Activated CD4-positive, alpha-beta T cell treated with anti-CD3 and anti-CD28 coated beads, Interleukin-10, Interleukin-2, amounts not matched to agents 100 ng/mL and 50 ng/mL, durations not matched to agents 16 hours and 8 hours (primary cell): Measurements from ENCODE around the gene TOM1L2.

ENCODE experiments used
- DNase-seq: peaks from one replicate; pipeline ENCODE4 v3.0.0-alpha.2; 2020

TOM1L2 gene

GRCh38 chr17:17893801-17894644, 78.2 kb downstream of the TOM1L2 start:
- no peak for DNase-seq

DNA sequence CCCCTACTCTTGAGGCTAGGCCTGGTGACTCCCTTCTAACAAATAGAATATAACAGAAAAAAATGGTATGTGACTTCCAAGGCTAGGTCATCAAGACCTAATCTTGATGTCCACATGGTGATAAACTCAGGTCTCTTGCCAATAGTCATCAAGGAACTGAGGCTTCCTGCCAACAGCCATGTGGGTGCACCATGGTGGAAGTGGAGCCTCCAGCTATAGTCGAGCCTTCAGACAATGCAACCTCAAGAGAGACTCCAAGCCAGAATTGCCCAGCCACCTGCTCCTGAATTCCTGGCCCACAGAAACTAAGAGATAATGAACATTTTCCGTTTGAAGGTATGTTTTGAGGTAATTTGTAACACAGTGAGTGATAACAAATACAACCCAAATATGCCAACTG, 79.5 kb downstream of the TOM1L2 start:
- no peak for DNase-seq

DNA sequence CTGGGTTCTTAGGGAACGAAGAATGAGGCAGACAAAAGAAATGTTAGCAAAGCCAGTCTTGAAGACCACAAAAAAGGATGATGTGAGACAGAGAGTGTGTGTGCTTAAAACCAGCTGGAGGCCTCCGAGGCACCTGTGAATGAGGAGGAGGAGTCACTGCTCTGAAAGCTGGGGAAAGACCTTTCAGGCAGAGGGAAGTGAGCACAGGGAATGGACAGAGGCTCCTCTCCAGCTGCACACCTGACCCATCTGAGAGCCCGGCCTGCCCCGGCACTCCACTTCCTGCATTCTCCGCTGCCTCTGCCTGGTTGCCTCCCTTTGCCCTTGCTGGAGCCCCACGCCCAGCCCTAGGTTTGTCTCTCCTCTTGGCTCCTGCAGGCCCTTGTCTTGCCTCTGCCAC, 80.2 kb downstream of the TOM1L2 start:
- no peak for DNase-seq

- peak; percentile 45 for DNase-seq
Measured at GRCh38 chr17:17890773-17891759, 81.1 kb downstream of the TOM1L2 start.

GRCh38 chr17:17889922-17890321, 82.3 kb downstream of the TOM1L2 start:
- DNase-seq: no peak

GRCh38 chr17:17888821-17889220, 83.4 kb downstream of the TOM1L2 start:
- DNase-seq: no peak

GRCh38 chr17:17888371-17888770, 83.8 kb downstream of the TOM1L2 start:
- no peak for DNase-seq

DNA sequence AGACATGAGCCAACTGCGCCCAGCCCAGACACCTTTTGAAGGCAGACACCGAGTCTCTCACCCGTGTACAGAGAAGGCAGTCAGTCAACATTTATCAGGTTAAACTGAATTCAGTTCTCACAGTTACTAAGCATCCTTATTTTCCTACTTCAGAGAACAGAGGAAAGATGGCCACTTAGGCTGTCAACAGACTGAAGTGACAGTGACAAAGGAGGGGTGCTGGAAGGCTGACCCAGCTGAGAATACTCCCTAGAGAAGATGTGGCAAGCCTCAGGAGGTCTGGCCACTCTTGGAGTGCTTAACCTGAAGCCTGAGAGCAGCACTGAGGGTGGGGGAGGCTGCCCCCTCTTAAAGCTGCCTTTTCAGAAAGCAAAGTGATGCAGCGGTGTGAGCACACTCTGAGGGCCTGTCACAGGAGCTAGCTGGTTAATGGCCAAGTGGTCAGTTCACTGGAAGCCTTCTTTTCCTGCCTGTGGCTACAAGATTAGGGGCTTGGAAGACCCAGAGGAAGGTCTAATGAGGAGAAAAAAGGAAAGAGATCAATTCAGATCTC, 84.4 kb downstream of the TOM1L2 start:
- no peak for DNase-seq

DNA sequence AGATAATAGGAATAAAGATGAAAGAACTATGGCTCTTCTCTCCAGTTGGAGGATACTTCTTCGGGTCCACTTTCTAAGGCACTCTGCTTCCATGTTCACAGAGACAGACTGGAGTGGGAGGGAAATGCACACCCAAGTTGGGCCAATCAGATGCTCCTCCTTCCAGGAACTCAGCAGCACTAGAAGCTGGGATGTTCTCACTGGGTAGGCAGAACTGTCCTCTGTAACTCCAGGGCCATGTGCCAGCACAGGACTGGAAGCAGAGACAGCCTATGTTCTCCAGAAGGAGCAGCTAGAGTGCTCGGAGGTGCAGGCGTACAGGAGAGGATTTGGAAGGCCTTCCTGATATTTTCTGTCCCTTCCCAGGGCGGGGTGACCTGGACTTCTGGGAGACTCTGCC, 85.5 kb downstream of the TOM1L2 start:
- DNase-seq: no peak

DNA sequence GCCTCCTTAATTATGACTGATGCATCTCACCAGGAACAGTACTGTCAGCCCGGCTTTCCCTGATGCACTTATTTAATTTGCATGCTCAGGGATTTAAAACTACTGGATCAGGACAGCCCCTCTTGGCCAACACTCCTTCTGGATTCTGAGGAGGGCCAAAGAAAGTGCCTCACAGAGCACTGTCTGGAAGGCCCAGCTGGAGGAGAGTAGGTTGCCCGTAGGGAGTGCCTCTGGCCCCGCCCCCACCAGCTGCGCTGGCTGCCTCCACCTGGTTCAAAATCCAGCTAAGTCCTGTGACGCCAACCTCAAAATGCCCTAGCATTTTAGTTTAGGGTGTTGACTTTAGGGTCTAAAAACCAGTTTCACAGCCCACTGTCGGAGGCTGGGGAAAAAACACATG, 86.0 kb downstream of the TOM1L2 start:
- DNase-seq: no peak

GRCh38 chr17:17884391-17885357, 87.5 kb downstream of the TOM1L2 start:
- DNase-seq: no peak

- no peak for DNase-seq
Measured at GRCh38 chr17:17883801-17884200, 88.4 kb downstream of the TOM1L2 start.

- DNase-seq: no peak
Measured at GRCh38 chr17:17882082-17882581, 90.1 kb downstream of the TOM1L2 start.

GRCh38 chr17:17880577-17881196, 91.5 kb downstream of the TOM1L2 start:
- no peak for DNase-seq

- no peak for DNase-seq
Measured at GRCh38 chr17:17877529-17878358, 94.5 kb downstream of the TOM1L2 start.

DNA sequence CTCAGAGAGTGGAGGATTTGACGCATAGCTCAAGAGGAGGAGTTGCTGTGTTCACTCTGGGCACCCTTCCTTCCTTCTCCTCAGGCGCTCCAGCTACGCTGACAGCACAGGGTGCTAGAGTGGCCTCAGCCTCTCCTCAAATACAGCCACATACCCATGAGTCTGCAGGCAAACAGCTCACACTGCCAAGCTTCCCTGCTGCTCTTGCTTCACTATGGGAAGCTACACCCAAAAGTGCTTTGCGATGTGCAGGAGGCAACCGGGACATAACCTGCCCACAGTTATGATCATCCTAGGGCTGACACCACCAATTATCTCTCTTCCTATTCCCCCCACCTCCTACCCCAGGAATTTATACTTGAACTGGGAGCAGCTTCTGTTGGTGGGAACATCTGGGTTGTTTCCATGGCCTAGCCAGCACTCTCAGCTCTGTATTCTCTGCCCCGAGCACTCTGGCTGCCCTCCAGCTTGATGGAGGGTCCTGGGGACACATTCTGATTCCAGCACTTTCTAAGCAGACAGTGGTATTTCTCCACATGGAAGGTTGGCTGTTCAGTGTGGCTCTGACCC, 95.2 kb downstream of the TOM1L2 start:
- no peak for DNase-seq

GRCh38 chr17:17874478-17874877, 97.7 kb downstream of the TOM1L2 start:
- no peak for DNase-seq

GRCh38 chr17:17873450-17873991, 98.7 kb downstream of the TOM1L2 start:
- no peak for DNase-seq

DNA sequence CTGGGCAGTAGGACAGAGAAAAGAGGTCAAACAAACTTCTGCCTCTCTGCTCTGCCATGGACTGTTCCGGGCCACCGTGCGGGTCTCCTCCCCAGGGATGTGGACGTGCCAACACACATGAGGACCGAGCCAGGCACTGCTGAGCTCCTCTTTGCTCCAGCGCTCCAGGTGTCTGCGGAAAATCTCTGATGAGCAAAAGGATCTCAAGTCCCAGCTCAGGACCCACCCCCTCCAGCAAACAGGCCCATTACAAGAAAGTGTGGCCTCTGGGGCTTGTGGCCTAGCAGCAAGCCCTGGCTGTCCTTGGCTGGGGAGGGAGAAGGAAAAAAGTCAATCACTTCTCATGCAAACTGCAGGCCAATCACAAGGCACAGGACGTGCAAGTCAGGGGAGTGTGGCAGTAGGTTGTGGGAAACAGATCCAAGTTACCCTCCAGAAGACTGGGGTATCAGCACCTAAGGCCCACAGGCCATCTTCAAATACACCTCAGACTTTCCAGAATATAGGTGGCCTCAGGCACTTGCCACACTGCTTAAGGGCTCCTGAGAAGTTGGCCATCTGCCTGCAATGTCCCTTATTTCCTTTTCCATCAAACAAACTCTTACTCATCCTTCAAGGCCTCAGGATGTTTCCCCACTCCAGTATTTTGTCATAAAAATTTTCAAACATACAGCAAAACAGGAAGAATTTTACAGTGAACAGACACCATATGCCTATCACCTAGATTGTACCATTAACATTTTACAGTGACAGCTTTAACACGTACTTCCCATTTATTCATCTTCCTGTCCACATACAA, 99.5 kb downstream of the TOM1L2 start:
- DNase-seq: no peak
